NCI-H1105 (cell line): ENCODE results near the gene AS3MT.
"Not testable (repeated sequence)": the region's sequence is repeated elsewhere in the genome, so short reads cannot be mapped to it uniquely, and the experiment has no call there.

Source experiments
- DNase-seq: peaks from one replicate; lab custom pipeline; 2025; lab: John Stamatoyannopoulos, UW

Gene AS3MT

DNA sequence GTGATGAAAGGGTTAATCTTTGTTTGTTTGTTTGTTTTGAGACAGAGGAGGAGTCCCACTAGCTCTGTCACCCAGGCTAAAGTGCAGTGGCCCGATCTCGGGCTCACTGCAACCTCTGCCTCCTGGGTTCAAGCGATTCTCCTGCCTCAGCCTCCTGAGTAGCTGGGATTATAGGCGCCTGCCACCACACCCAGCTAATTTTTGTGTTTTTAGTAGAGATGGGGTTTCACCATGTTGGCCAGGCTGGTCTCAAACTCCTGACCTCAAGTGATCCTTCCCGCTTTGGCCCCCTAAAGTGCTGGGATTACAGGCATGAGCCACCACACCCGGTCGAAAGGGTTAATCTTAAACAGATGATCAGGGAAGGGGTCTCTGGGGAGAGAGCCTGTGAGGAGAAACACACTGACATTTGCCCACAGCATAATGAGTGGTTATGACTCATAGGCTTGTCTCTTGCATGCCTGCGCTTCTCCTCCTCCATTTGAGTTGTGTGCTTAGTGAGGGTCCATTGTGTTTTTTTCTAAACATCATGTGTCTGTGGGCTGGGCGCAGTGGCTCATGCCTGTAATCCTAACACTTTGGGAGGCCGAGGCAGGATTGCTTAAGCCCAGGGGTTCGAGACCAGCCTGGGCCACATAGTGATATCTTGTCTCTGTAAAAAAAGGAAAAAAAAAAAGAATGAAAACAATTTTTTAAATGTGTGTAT, 13.4 kb upstream of the AS3MT start:
- not testable (repeated sequence) for DNase-seq

DNA sequence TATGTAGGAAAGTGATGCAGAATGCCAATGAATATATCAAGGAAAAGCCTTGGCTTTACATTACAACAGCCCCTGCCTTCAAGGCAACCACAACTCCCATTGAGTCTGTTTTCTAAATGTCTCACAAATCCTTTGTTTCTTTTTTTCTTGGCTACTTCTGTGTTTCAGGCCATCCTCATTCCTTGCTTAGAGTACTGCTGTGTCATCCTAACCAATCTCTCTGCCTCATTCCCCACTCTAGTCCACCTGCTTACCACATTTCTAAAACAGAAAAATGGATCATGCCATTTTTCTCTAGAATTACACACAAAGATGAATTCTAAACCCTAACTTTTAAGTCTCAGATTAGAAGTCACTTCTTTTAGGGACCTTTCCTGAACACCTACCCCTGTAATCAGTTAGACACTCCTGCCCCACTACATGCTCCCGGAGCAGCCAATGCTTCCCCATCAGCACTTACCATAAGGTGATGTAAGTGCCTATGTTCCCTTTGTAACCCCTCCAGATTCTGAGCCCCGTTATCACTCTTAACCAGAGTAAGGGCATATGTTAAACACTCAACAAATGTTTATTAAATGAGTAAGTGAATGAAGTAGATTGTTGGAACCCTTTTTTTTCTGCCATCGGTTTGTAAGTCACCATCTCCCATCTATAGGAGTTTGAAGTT, 12.4 kb upstream of the AS3MT start:
- DNase-seq, result no peak

DNA sequence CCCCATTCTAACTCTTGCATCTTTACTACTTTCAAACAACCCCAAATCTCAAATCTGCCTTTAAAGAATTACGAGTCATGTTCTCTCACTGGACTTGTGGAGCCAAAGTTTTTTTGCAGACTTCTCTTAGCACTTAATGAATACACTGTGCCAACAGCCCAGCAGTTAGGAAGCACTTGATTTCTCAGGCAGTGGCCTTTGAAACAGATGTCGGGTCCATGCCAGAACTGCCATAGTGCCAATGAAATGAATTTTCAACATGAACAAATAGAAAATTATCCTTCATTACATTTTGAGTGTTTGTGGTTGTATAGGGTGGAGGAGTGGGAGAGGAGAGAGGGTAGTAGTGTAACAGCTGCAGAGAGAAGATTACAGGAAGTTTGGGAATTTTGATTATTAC, 9.4 kb upstream of the AS3MT start:
- DNase-seq, result peak; percentile 8

DNA sequence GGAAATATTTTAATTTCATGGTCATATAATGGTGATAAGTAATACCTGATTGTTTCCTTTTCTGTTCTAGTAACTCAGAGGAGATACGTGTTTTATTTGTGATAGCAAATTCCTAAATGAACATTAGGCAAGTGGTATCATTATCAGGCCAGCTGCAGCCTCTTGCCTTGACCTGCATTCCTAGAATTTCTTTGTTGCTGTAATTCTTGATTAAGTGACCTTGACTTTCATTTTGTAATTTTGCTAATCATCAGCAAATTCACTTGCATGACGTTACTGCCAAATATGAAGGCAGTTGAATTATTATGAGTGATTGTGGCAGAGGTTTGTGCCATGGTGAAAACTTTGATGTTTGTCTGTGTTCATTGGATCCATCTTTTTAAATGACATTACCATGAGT, 5.6 kb upstream of the AS3MT start:
- no peak for DNase-seq

DNA sequence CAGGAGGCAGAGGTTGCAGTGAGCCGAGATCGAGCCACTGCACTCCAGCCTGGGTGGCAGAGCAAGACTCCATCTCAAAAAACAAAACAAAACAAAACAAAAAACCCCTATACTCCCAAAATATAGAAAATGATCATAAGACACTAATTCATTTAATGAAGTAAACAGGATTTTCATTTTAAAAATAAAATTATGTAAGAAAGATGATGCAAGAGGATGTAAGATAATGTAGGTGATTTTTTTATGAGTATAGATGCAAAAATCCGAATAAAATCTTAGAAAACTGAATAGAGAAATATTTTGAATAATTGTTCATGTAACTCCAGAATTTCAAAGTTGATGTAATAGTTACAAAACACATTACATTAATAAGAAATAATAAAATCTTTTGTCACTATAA, 3.6 kb upstream of the AS3MT start:
- DNase-seq, result no peak

DNA sequence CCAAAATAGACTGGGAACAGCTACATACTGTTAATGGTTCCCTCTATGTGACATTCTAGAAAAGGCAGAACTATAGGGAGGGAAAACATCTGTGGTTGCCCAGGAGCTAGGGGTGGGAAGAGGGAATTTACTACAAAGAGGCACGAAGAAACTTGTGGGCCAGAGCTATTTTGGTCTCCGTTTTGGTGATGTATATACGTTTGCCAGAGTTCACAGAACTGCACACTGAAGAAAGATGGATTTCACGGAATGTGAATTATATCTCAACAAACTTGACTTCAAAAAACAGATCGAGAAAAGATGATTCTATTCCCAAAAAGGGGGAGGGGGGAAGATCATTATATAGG, 386 bp upstream of the AS3MT start:
- DNase-seq, result no peak

DNA sequence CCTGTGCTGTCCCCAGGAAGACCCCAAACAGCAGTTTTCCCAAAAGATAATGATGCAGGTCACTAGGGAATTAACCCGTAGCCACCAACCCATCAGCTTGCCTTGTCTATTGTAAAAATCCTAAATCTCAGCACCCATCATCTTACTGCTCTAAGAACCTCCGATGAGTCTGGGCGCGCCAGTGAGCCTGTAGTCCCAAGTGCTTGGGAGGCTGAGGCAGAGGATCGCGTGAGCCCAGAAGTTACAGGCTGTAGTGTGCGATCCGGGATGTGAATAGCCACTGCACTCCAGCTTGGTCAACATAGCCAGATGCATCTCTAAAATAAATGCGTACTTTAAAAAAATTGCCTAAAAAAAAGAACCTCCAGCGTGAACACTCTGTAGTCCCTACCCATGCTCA, 951 bp downstream of the AS3MT start:
- no peak for DNase-seq

DNA sequence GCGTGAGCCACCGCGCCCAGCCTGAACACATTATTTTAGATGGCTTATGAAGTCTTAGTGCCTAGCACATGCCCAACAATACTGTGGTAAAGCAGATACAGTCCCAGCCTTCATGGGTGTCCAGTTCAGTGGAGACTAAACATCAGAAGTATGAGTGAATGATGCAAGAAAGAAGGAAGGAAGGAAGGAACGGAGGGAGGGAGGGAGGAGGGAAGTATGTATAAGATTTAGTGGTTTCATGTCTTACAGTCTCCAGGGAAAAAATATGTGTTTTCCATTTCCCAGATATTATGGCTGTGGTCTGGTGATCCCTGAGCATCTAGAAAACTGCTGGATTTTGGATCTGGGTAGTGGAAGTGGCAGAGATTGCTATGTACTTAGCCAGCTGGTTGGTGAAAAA, 2.9 kb downstream of the AS3MT start:
- no peak for DNase-seq

DNA sequence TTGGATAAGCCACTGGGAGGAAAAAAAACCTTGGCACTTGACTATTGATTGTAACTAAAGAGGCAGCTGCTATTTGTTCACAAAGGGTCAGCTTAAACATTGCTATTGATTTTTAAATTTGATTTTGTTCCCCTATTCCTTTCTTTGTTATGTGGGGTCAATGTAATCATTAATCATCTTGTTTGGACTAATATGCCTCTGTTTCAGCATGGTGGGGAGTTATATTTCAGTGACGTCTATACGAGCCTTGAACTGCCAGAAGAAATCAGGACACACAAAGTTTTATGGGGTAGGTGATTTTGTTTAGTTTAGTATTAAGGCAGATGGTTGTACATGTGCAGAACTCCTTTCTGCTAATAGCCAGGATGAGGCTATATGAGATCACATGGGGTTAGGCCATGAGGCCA, 7.5 kb downstream of the AS3MT start:
- DNase-seq, result no peak

DNA sequence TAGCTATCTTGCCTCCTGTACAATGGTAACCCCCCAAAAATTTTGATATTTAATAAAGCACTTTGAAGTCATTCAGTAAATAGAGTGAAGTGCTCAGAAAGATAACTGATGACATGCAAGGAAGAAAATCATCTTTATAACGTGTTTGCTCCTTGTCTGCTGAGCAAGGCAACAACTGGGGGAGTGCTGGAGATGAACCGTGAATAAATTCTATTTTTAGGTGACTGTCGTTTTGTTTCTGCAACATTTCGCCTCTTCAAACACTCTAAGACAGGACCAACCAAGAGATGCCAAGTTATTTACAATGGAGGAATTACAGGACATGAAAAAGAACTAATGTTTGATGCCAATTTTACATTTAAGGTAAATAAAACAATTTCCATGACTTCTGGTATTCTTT, 9.4 kb downstream of the AS3MT start:
- DNase-seq, result no peak

DNA sequence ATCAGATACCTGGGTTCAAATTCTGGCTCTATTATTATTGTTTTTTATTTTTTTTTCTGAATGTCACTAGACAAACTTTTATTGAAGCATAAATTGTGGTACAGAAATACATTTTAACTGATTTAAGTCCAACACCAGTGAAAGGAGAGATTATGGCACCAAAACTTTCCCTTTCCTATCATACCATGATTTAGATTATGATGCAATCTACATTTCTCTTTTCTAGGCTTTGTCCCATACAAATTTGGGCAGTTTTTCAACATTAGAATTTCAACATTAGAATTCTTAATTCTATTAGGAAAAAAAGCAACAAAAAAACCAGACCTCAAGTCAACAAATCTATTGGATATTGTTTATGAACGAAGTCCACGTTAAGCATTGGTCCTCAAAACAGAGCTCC, 11.0 kb downstream of the AS3MT start:
- no peak for DNase-seq

DNA sequence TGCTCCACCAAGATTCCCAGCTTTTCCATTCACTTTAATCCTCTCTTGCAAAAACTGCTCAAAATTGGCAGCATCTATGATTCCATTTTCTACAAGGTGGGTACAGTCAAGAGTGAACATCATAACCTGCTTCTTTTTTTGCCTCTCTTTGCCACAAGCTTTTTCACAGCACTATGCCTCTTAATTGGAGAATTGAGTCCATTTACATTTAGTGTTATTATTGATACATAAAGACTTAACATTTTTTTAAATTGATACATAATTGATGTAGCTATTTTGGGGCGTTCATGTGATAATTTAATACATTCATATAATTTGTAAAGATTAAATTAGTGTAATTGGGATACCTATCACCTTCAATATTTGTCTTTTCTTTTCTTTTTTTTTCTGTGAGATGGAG, 18.8 kb downstream of the AS3MT start:
- no peak for DNase-seq

DNA sequence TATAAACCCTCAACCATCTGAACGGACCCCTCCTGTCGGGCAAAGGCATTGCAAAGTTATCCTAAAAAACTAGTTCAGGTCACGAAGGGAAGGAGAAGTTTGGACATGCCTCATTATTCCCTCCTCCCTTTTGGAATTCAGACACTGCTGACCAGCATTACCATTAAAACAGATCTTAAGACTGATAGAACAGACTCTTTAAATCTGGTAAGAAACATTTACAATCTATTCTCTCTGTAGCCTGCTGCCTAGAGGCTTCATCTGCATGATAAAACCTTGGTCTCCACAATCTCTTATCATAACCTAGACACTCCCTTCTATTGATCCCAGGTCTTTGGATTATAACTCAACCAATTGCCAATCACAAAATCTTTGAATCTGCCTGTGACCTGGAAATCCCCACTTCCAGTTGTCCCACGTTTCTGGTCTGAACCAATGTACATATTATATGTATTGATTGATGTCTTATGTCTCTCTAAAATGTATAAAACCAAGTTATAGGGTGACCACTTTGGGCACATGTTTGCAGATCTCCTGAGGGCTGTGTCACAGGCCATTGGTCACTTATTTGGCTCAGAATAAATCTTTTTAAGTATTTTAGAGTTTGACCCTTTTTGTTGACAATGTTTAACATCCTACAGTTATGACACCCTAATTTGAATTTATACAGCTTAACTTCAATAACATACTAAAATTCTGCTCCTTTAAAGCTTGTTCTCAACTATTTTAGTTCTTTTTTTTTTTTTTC, 25.4 kb downstream of the AS3MT start:
- no peak for DNase-seq

DNA sequence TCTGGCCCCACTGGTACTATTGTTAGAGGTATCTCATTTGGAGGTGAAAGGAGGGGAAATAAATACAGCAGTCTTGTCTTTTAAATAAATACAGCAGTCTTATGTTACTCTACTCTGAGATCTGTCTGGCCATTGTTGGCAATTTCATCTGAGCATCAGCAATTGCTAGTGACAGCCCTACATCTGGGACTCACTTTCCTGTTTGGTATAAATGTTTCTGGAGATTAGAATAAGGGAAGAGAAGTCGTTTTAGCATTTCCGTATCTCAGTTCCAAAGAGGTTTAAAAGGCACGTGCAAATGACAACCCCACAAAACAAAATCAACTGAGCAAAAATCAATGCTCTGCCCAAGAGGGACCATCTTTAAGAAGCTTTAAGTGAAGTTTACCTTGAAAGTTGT, 30.7 kb downstream of the AS3MT start:
- DNase-seq, result no peak

DNA sequence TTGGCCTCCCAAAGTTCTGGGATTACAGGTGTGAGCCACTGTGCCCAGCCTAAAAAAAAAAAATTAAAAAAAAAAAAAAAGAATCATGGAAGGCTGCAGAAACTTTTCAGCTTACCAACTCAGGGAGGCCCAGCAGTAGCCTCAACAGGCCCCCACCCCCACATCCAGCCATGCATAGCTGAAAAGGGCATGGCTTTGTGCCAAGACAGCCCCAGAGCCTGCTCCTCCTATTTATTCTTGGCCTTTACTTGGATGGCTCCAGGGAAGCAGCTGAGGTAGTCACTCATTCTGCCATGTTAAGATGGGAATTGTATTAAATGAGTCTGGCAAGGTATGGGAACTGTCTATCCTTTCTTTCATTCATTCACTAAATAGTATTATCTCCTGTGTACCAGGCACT, 35.1 kb downstream of the AS3MT start:
- no peak for DNase-seq

DNA sequence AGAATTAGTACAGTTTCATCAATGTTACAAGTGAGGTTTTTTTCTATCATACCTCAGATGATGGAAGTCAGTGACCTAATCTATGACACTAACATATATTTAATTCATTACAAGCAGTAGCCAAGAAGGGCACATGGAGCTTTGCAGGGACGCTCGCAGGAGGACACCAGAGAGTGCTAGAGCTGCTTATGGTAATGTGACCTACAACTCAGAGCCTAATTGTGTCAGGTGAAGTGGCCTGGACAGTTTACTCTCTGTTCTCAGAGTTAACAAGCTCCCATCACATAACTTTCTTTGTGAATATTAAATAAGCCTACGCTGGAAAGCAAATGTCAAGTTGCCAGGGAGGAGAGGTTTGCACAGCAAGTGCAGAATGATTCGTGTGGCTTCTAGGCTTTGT, 37.2 kb downstream of the AS3MT start:
- DNase-seq, result no peak

DNA sequence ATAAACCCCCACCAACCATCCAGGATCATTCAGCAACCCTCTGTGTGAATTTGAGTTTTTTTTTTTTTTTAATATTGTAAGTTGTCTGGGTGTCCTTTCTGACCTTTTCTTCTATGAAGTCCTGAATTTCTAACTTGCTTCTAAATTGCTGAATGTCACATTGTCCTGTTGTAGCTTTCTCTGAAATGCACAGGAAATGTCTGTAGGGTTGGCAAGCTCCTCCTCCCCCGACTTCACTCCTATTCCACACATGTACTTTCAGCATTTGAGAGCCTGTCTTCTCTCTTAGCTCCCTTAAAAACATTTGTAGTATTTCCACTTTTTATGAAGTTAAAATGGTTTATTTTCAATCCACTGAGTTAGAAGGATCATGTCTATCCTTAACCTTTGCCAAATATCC, 45.5 kb downstream of the AS3MT start:
- no peak for DNase-seq

DNA sequence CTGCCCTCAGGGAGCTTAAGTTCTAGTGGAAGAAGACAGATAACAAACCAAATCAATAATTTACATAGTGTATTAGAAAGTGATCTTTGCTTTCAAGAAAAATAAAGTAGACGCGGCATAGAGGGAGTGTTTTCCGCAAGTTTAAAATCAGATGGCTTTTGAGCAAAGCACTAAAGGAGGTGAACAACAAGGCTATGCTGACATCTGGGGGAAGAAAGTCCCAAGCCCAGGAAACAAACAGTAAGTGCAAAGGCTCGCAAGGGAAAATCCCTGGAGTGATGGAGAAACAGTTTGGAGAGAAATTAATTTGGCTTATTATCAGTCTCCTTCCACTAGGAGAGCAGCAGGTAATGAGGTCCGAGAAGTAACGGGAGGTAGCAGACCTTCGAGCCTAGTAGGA, 46.9 kb downstream of the AS3MT start:
- DNase-seq, result no peak

DNA sequence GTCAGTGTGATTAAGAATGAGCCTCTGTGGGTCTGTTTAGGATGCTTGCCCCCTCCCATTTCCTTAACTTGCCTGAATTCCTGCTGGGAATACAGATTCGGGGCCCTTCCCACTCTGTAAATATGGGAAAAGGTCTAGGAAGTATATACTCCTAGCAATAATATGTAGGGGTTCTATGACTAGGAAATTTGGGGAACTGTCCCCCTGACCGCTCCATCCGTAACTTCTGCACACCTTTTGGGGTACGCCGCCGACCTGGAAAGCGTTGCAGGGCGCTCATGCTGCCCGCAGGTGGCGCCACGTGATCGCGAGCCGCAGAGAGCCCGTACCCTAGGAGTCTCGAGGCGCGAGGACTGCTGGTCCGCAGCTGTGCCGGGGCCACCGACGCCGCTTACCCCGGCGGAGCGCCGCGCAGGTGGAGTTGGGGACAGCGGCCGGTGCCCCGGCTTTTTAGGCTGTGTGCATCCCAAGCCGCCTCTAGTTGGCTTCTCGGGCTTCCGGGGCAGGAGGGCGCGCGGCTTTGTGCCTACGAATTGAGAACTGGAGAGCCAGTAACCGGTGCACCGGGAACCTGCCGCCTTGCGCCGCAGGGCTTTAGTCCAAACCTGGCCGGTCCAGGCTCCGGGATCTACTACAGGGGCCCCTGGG, 48.2 kb downstream of the AS3MT start:
- DNase-seq, result peak; percentile 55

DNA sequence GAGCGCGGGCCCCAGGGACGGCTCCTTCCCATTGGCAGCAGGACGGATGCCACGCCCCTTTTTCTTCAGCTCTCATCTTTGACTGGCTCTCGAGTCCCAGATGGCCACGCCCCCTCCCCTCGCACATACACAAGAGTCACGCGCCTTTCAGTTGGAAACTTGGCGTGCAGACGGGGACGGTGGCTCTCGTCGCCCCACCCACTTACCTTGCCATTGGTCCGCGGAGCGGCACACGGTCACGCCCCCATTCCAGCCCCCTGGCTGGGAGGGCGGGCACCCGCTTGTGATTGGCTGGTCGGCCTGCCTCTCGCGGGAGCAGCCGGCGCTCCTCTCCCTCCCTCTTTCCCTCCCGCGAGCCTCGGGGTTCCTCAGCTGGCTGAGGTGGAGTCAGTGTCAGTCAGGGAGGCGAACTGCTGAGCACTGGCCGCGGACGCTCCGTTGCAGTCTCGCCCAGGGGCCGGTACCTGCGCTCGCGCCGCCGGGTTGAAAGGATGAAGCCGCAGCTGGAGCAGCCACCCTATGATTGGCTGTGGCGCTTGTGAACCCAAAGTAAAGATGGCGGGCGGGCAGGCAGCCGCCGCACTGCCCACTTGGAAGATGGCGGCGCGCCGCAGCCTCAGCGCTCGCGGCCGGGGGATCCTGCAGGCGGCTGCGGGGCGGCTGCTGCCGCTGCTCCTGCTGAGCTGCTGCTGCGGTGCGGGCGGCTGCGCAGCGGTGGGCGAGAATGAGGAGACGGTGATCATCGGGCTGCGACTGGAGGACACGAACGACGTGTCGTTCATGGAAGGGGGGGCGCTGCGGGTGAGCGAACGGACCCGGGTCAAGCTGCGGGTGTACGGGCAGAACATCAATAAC, 48.9 kb downstream of the AS3MT start, which contains the start of gene CNNM2:
Gene CNNM2, plus strand, starts transcription at position 333 of the 855 bp plus-strand sequence. Its CDS starts 187 bp downstream, at position 520.
- DNase-seq, result peak; percentile 98

DNA sequence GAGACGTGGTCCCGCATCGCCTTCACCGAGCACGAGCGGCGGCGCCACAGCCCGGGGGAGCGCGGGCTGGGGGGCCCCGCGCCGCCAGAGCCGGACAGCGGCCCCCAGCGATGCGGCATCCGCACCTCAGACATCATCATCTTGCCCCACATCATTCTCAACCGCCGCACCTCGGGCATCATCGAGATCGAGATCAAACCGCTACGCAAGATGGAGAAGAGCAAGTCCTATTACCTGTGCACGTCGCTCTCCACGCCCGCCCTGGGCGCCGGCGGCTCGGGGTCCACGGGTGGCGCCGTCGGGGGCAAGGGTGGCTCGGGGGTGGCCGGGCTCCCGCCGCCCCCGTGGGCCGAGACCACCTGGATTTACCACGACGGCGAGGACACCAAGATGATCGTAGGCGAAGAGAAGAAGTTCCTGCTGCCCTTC, 49.6 kb downstream of the AS3MT start:
- no peak for DNase-seq
